HepG2 (cell line): Measurements from ENCODE around the gene BPIFA1. TPM values are rescaled to one million over a fixed set of nuclear protein-coding genes. Genes with fewer than 3 reads are reported as not detected.

ENCODE experiments used
- ATAC-seq: fragments of 200-7000 bp; cut with Tn5 transposase; 3 replicates; pipeline ENCODE4 v1.9.1; 2020; ENCODE audit warnings: mild to moderate bottlenecking, moderate library complexity
- BruUV-seq: library from RNA; stranded (reverse); fragments of 400-500 nt; replicated peaks from 2 replicates; lab custom pipeline; 2021; lab: Mats Ljungman, UMichigan
- CTCF ChIA-PET: fragments of 300-600 bp; formaldehyde crosslinking; extraction: SDS; loops from one replicate; lab custom pipeline; 2021; ENCODE audit warnings: low total read pairs, inconsistent platforms, low intra/inter-chr PET ratio; lab: Yijun Ruan, JAX
- POLR2A ChIA-PET: fragments of 350-600 bp; sonication (Branson Sonifier 250); formaldehyde crosslinking; loops from one replicate; lab custom pipeline; 2020; ENCODE audit warnings: antibody characterized with exemption, inconsistent platforms; lab: Yijun Ruan, JAX
- DNase-seq: peaks from one replicate; pipeline ENCODE4 v3.0.0-alpha.2; 2015; ENCODE audit warnings: low spot score
- FAIRE-seq: peaks from 3 replicates; lab custom pipeline; 2011; peaks lifted over from hg19 to GRCh38; lab: Jason Lieb, UNC
- H2AFZ ChIP-seq: one replicate; pipeline ENCODE4 v1.6.1; 2011; ENCODE audit warnings: low read length, inconsistent platforms
- H3K27ac ChIP-seq: fragments of 300-600 bp; 3 replicates; pipeline ENCODE4 v1.8.0; 2011; ENCODE audit warnings: mixed run types, mild to moderate bottlenecking, mixed read lengths, low read length, inconsistent platforms; ENCODE audit not compliant: insufficient read depth; ENCODE audit errors: extremely low read length
- H3K27me3 ChIP-seq, 2 experiments: fragments of 200-600 bp in 1 of 2; 2 replicates in 1 of 2; 3 replicates in 1 of 2; pipeline versions ENCODE4 v1.6.0 to v1.8.0; 2011; ENCODE audit warnings: low read length in 2 of 2, mild to moderate bottlenecking in 2 of 2, moderate library complexity in 2 of 2, inconsistent platforms in 1 of 2; ENCODE audit not compliant: insufficient read depth in 2 of 2, control insufficient read depth in 1 of 2
- H3K36me3 ChIP-seq, 2 experiments: fragments of 200-600 bp in 1 of 2; replicated peaks in 1 of 2; 2 replicates in 1 of 2; 3 replicates in 1 of 2; pipeline versions ENCODE4 v1.5.1 to v1.8.0; 2011; ENCODE audit warnings: low read length in 2 of 2, inconsistent platforms in 1 of 2; ENCODE audit not compliant: insufficient read depth in 2 of 2, control insufficient read depth in 1 of 2
- H3K4me1 ChIP-seq: 2 replicates; pipeline ENCODE4 v1.5.1; 2012; ENCODE audit warnings: low read length, inconsistent platforms; ENCODE audit not compliant: insufficient read depth
- H3K4me2 ChIP-seq: 2 replicates; pipeline ENCODE4 v1.6.0; 2011; ENCODE audit warnings: low read depth, low read length, inconsistent platforms
- H3K4me3 ChIP-seq, 3 experiments: fragments of 200-600 bp in 1 of 3; sonication (generic), shearing (Covaris generic) in 1 of 3; replicated peaks in 1 of 3; 2 replicates each; pipeline ENCODE4 v1.5.1; 2011 to 2016; ENCODE audit warnings: low read length in 3 of 3, inconsistent platforms in 2 of 3, low read depth in 2 of 3, mild to moderate bottlenecking in 2 of 3, control low read depth in 1 of 3, mixed read lengths in 1 of 3; ENCODE audit not compliant: insufficient read depth in 1 of 3
- H3K79me2 ChIP-seq: one replicate; pipeline ENCODE4 v1.6.1; 2011; ENCODE audit warnings: low read length, inconsistent platforms; ENCODE audit not compliant: insufficient read depth
- H3K9ac ChIP-seq: 2 replicates; pipeline ENCODE4 v1.6.0; 2011; ENCODE audit warnings: mild to moderate bottlenecking, low read depth, low read length, inconsistent platforms; ENCODE audit not compliant: insufficient read depth
- H3K9me3 ChIP-seq: 2 replicates; pipeline ENCODE4 v1.5.1; 2012; ENCODE audit warnings: mild to moderate bottlenecking, low read length
- H4K20me1 ChIP-seq: 2 replicates; pipeline ENCODE4 v1.6.0; 2011; ENCODE audit warnings: inconsistent platforms, mild to moderate bottlenecking, low read length, moderate library complexity; ENCODE audit not compliant: insufficient read depth
- AHR ChIP-seq: IDR thresholded peaks from 2 replicates; pipeline ENCODE4 v1.6.1; 2018; ENCODE audit warnings: missing genetic modification reagents, missing compliant biosample characterization
- ASH2L ChIP-seq: fragments of 300-600, 200-600 bp; sonication (generic); IDR thresholded peaks from 2 replicates; pipeline ENCODE4 v1.7.0; 2017; ENCODE audit warnings: low read depth, mild to moderate bottlenecking, moderate library complexity, mixed read lengths, low read length; ENCODE audit not compliant: insufficient read length
- DNMT3B ChIP-seq: conservative IDR thresholded peaks from 2 replicates; pipeline ENCODE4 v1.6.1; 2016; ENCODE audit warnings: missing biosample characterization, control low read depth
- FOXA1 ChIP-seq, 2 experiments: fragments of 450-650 bp in 1 of 2; sonication (generic) in 1 of 2; formaldehyde crosslinking in 1 of 2; IDR thresholded peaks; 2 replicates each; pipeline versions ENCODE4 v1.4.0 to v1.6.1; 2016 to 2020; ENCODE audit warnings: missing genetic modification reagents in 1 of 2
- GATA4 ChIP-seq: sonication (generic); IDR thresholded peaks from 2 replicates; pipeline ENCODE4 v1.6.1; 2016; ENCODE audit warnings: antibody characterized with exemption, low read depth, borderline replicate concordance
- HDAC6 ChIP-seq: fragments of 200-600 bp; sonication (generic); IDR thresholded peaks from 2 replicates; pipeline ENCODE4 v1.7.0; 2017; ENCODE audit warnings: mild to moderate bottlenecking, antibody characterized with exemption, low read length, low read depth
- KAT7 ChIP-seq: IDR thresholded peaks from 2 replicates; pipeline ENCODE4 v1.6.1; 2018; ENCODE audit warnings: borderline replicate concordance, missing compliant biosample characterization
- NR2C2 ChIP-seq: sonication (generic); formaldehyde crosslinking; IDR thresholded peaks from 2 replicates; pipeline ENCODE4 v1.4.0; 2020; ENCODE audit warnings: missing genetic modification reagents, mild to moderate bottlenecking, moderate library complexity, borderline replicate concordance
- POLR2A ChIP-seq, 2 experiments: IDR thresholded peaks; 2 replicates each; pipeline ENCODE4 v1.6.1; 2011; ENCODE audit warnings: low read depth in 2 of 2, low read length in 2 of 2, mild to moderate bottlenecking in 1 of 2, moderate library complexity in 1 of 2; ENCODE audit not compliant: insufficient read depth in 1 of 2
- POLR2G ChIP-seq: fragments of 200-400 bp; formaldehyde crosslinking; IDR thresholded peaks from 2 replicates; pipeline ENCODE4 v1.6.1; 2018; ENCODE audit warnings: mild to moderate bottlenecking, low read depth, low read length, moderate library complexity
- SMAD3 ChIP-seq: sonication (generic); formaldehyde crosslinking; IDR thresholded peaks from 2 replicates; pipeline ENCODE4 v1.4.0; 2020; ENCODE audit warnings: missing genetic modification reagents
- TBX3 ChIP-seq: fragments of 450-650 bp; IDR thresholded peaks from 2 replicates; pipeline ENCODE4 v1.6.1; 2017; ENCODE audit warnings: antibody characterized with exemption, mild to moderate bottlenecking, inconsistent platforms, borderline replicate concordance
- TMF1 ChIP-seq: sonication (generic); formaldehyde crosslinking; IDR thresholded peaks from 2 replicates; pipeline ENCODE4 v1.8.1; 2022; ENCODE audit warnings: low read depth, missing genetic modification reagents
- ZNF503 ChIP-seq: sonication (generic); formaldehyde crosslinking; IDR thresholded peaks from 2 replicates; pipeline ENCODE4 v1.4.0; 2020; ENCODE audit warnings: missing genetic modification reagents
- ZNF510 ChIP-seq: sonication (generic); formaldehyde crosslinking; IDR thresholded peaks from 2 replicates; pipeline ENCODE4 v1.4.0; 2020; ENCODE audit warnings: low read depth, mild to moderate bottlenecking, missing genetic modification reagents
- WGBS: methylation state at CpG from one replicate; pipeline ENCODE4 v1.1.6; 2017; ENCODE audit warnings: low lambda C conversion rate; 5-methylcytosine and 5-hydroxymethylcytosine counted together
- in situ Hi-C: cut with HindIII; loops from 2 replicates; pipeline ENCODE4 v1.10.0; 2017; ENCODE audit warnings: low pct_unique_long_range_greater_than_20kb; ENCODE audit not compliant: extremely low pct_ligation_motif_present
- intact Hi-C: fragments of 100-400 bp; cut with micrococcal nuclease; formaldehyde crosslinking; loops from one replicate; pipeline ENCODE4 v1.10.0; 2022; ENCODE audit not compliant: unreplicated experiment
- polyA plus RNA-seq, 8 experiments: library from polyadenylated mRNA; depleted of rRNA in 3 of 8; stranded (reverse) in 7 of 8; unstranded in 1 of 8; fragments of >200 nt; fragmentation: Illumina TruSeq in 4 of 8; extraction: Trizol in 4 of 8; gene quantifications; 2 replicates each; pipeline versions ENCODE4 v1.2.1 to v1.2.3, GENCODE V29; 2011 to 2016; ENCODE audit warnings: low read depth in 4 of 8, missing spikeins in 1 of 8, mixed read lengths in 1 of 8; ENCODE audit not compliant: insufficient read depth in 1 of 8
- total RNA-seq, 5 experiments: library from RNA; depleted of rRNA; stranded (reverse); fragments of >200 nt; fragmentation: Illumina TruSeq; extraction: Trizol; gene quantifications; 2 replicates each; pipeline ENCODE4 v1.2.3, GENCODE V29; 2016; ENCODE audit warnings: low read depth in 1 of 5
- TF ChIP-seq, protein P1 (sequence below): fragments of 450-650 bp; IDR thresholded peaks from 2 replicates; pipeline ENCODE4 v1.6.1; 2016

The BPIFA1 gene
- total and polyA plus RNA-seq, 2 of the 13 experiments (the other 11 are each of a cell fraction or from before 2014, with no cell fraction given): not detected

DNA sequence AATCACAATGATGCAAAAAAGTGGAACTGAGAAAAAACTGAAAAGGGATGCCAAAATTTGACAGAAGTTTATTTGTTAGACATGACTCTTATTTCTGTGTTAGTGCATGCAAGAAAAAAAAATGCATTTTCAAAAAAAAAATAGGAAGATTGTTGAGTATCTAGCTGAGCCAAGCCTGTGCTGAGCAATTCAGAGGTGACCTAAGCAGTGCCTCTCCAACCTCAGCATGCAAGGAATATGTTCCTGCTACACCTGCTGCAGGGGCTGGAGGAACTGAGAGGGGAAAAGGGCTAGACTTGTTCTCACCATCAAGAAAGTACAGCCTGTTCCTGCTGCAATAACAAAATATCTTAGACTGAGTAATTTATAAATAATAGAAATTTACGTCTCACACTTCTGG, 43.8 kb upstream of the BPIFA1 start:
- H4K20me1 ChIP-seq: no peaks in the 10 kb centered on the region
- H3K27me3 ChIP-seq: peaks cover 3 to 9% of the 10 kb centered on the region in 2 experiments; a peak in 3 of 5 replicates
- TF ChIP-seq ZNF510 (CRISPR knock-in tag): no peak
- TF ChIP-seq NR2C2: no peak
- TF ChIP-seq, protein P1, sequence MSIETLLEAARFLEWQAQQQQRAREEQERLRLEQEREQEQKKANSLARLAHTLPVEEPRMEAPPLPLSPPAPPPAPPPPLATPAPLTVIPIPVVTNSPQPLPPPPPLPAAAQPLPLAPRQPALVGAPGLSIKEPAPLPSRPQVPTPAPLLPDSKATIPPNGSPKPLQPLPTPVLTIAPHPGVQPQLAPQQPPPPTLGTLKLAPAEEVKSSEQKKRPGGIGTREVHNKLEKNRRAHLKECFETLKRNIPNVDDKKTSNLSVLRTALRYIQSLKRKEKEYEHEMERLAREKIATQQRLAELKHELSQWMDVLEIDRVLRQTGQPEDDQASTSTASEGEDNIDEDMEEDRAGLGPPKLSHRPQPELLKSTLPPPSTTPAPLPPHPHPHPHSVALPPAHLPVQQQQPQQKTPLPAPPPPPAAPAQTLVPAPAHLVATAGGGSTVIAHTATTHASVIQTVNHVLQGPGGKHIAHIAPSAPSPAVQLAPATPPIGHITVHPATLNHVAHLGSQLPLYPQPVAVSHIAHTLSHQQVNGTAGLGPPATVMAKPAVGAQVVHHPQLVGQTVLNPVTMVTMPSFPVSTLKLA: no peak
- no peak for TF ChIP-seq POLR2G
- TF ChIP-seq ZNF503 (CRISPR knock-in tag): no peak
- TF ChIP-seq HDAC6: no peak
- TF ChIP-seq FOXA1 (IDR thresholded peaks at IDR 0.05): no peak
- TF ChIP-seq FOXA1 (CRISPR knock-in tag; IDR thresholded peaks at IDR 0.05): no peak
- no peak for TF ChIP-seq AHR (CRISPR knock-in tag)
- TF ChIP-seq KAT7: no peak
- no peak for TF ChIP-seq ASH2L
- no peak for TF ChIP-seq DNMT3B (CRISPR knock-in tag)
- no peak for TF ChIP-seq TBX3
- TF ChIP-seq POLR2A (IDR thresholded peaks at IDR 0.05; ENCODE audit: insufficient read depth in 1 of 2, low read depth in 2 of 2, low read length in 2 of 2): no peak
- no peak for TF ChIP-seq TMF1 (CRISPR knock-in tag)
- TF ChIP-seq GATA4: no peak
- TF ChIP-seq SMAD3 (CRISPR knock-in tag): no peak
- H3K36me3 ChIP-seq: no peaks in the 10 kb centered on the region
- 5% methylated on average over 1 of the region's 1 CpG for WGBS
- intact Hi-C loops (no loop called here), in situ Hi-C loops (no loop called here)
- CTCF ChIA-PET: no interaction called here
- no peaks in the 10 kb centered on the region for H3K4me1 ChIP-seq
- no peak overlapping the region for H3K9ac ChIP-seq
- ATAC-seq: no peak
- H3K4me2 ChIP-seq: no peak overlapping the region
- H3K79me2 ChIP-seq: no peaks in the 10 kb centered on the region
- no peaks in the 10 kb centered on the region for H3K9me3 ChIP-seq
- DNase-seq: no peak
- no peak overlapping the region for H3K27ac ChIP-seq
- no peak overlapping the region for H2AFZ ChIP-seq
- POLR2A ChIA-PET: no interaction called here
- BruUV-seq: no TSS peak
- FAIRE-seq: no peak
- H3K4me3 ChIP-seq: no peak overlapping the region
